Gastroesophageal sphincter (tissue), 3 donors: Measurements from ENCODE around the gene CEBPA.

ENCODE experiments used
- CTCF ChIP-seq, 4 experiments: fragments of 200-600 bp in 2 of 4; fragments of 450-650 bp in 2 of 4; sonication (generic) in 1 of 4; IDR thresholded peaks; one replicate each; pipeline ENCODE4 v1.5.1; 2017 to 2019; ENCODE audit warnings: antibody characterized with exemption in 4 of 4, mild to moderate bottlenecking in 2 of 4, moderate library complexity in 2 of 4
- POLR2AphosphoS5 ChIP-seq: sonication (generic); formaldehyde crosslinking; IDR thresholded peaks from one replicate; pipeline ENCODE4 v1.6.1; 2017; ENCODE audit warnings: antibody characterized with exemption

- TF ChIP-seq CTCF (IDR thresholded peaks at IDR 0.05) (no peak), POLR2AphosphoS5 (no peak)
Measured at GRCh38 chr19:33332248-33332647, 29.9 kb upstream of the CEBPA start.
